ENCODE measurements around the gene L1CAM.

- TF ChIP-seq CTCF (conservative IDR thresholded peaks at IDR 0.05; ENCODE audit: low read depth, low read length), result no peak
- no peak for TF ChIP-seq EZH2 (IDR thresholded peaks at IDR 0.05; ENCODE audit: borderline replicate concordance, low read depth, low read length, poor library complexity, severe bottlenecking)
These were observed 55.1 kb downstream of the L1CAM start for GRCh38 chrX:153830640-153831428.

Data from A673 (cell line).